Activated naive CD8-positive, alpha-beta T cell treated with anti-CD3 and anti-CD28 coated beads, Interleukin-2, amount 50 U/mL, for 24 hours (primary cell): Measurements from ENCODE around the gene HOXA9.

Source experiments
- ATAC-seq: fragments of 150-1000 bp; cut with Tn5 transposase; one replicate; pipeline ENCODE4 v1.10.0; 2021
- DNase-seq: peaks from one replicate; pipeline ENCODE4 v3.0.0; 2021
- H3K27ac Mint-ChIP-seq: one replicate; pipeline ENCODE4 v1.8.0; 2021; ENCODE audit warnings: mild to moderate bottlenecking, mixed read lengths
- H3K27me3 Mint-ChIP-seq: one replicate; pipeline ENCODE4 v1.8.0; 2021; ENCODE audit warnings: mixed read lengths
- H3K36me3 Mint-ChIP-seq: one replicate; pipeline ENCODE4 v1.8.0; 2021; ENCODE audit warnings: low read depth, mixed read lengths
- H3K4me1 Mint-ChIP-seq: one replicate; pipeline ENCODE4 v1.8.0; 2021; ENCODE audit warnings: mixed read lengths
- H3K4me3 Mint-ChIP-seq: one replicate; pipeline ENCODE4 v1.8.0; 2021; ENCODE audit warnings: mild to moderate bottlenecking, moderate library complexity, mixed read lengths
- H3K9me3 Mint-ChIP-seq: one replicate; pipeline ENCODE4 v1.8.0; 2021; ENCODE audit warnings: mixed read lengths

The HOXA9 gene

DNA sequence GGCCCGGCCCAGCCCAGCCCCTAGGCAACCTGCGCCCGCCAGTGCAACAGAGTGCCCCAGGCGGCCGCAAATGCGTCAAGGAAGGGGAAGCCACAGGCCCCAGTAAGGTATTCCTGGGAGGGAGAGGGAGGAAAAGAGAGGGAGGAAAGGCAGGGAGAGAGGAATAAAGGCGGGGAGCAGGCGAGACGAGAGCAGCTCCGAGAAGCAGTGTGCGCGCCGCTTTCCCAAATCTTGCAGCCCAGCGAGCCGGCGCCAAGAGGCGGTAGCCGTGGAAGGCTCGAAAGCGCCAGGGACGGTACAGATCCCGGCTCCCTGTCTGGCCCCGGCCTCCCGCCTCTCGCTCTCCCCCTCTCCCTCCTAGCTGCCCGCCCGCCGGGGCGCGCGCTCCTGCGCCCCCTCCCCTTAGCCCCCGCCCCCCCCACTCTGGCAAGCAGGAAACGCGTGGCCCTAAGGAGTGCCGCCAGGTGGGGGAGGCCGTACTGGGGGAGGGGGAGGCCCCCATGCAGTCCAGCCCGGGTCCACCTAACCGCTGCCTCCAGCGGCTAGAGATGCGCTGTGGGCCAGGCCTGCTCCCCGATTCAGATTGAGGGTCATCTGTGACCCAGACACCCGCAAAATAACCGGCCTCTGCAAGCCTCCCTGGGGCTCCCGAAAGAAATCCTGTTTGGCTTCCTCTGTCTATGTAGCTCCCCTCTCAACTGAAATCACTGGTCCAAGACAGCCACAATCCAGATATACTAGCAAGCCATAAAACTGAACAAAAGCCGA, 4.5 kb upstream of the HOXA9 start:
- DNase-seq (no peak), ATAC-seq (no peak)
- no peaks in the 10 kb centered on the region for H3K9me3 Mint-ChIP-seq
- peaks cover 24% of the 10 kb centered on the region for H3K4me1 Mint-ChIP-seq
- peak overlapping the region; percentile 14 for H3K4me3 Mint-ChIP-seq
- peaks cover 74% of the 10 kb centered on the region for H3K27me3 Mint-ChIP-seq
- no peak overlapping the region for H3K27ac Mint-ChIP-seq
- H3K36me3 Mint-ChIP-seq = no peaks in the 10 kb centered on the region

DNA sequence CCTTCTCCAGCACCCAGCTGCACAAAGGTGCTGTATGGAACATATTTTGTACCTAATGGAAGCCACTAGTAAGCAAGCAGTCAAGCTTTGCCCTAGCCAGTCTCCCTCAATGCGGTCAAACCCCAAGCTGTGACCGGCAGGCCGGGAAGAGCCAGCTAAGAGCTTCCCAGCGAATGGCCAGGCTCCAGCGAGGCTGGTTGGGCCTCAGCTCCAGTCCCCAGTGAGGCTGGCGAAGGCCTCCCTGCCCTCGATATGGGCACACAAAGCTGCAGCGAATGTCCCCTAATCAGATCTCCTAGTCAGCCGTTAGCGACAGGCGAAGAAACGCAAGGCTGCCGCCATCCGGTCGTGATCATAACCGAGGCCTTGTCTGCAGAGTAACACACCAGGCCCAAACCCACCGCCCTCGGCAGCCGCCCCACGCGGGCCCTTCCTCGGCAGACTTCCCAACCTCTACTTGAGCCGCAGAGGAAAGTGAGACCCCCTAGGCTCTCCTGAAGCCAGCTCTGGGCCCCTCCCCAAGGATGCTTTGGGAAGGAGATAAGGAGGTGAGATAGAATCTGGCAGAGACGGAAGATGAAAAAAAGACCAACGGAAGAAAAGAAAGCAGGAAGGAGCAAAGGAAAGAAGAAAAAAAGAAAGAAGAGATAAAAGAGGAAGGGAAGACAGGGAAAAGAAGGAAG, 3.1 kb upstream of the HOXA9 start:
- Mint-ChIP-seq H3K27me3 (peaks cover 81% of the 10 kb centered on the region), H3K4me1 (peaks cover 24% of the 10 kb centered on the region), H3K36me3 (no peaks in the 10 kb centered on the region), H3K27ac (peak overlapping the region; percentile 1), H3K9me3 (no peaks in the 10 kb centered on the region), H3K4me3 (peak overlapping the region; percentile 15)
- DNase-seq (no peak), ATAC-seq (no peak)

DNA sequence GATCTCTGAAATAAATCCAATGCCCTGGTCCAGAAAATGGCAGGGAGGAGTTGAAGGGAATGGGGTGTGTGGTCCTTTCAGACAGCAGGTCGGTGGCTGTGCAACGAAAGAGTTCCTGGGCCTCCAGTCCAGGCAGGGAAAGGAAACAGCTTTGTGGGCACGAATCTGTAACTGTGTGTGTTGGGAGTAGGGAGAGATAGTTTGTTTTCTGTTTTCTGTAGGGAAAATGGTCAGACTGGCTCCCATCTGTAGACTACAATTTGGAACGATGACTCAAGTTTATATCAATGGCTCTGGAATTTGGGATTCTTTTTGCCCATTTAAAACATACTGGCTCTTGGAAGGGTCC, 2.6 kb upstream of the HOXA9 start:
- peaks cover 24% of the 10 kb centered on the region for H3K4me1 Mint-ChIP-seq
- no peak overlapping the region for H3K4me3 Mint-ChIP-seq
- ATAC-seq = no peak
- no peaks in the 10 kb centered on the region for H3K36me3 Mint-ChIP-seq
- peaks cover 82% of the 10 kb centered on the region for H3K27me3 Mint-ChIP-seq
- no peaks in the 10 kb centered on the region for H3K9me3 Mint-ChIP-seq
- DNase-seq = no peak
- no peak overlapping the region for H3K27ac Mint-ChIP-seq

DNA sequence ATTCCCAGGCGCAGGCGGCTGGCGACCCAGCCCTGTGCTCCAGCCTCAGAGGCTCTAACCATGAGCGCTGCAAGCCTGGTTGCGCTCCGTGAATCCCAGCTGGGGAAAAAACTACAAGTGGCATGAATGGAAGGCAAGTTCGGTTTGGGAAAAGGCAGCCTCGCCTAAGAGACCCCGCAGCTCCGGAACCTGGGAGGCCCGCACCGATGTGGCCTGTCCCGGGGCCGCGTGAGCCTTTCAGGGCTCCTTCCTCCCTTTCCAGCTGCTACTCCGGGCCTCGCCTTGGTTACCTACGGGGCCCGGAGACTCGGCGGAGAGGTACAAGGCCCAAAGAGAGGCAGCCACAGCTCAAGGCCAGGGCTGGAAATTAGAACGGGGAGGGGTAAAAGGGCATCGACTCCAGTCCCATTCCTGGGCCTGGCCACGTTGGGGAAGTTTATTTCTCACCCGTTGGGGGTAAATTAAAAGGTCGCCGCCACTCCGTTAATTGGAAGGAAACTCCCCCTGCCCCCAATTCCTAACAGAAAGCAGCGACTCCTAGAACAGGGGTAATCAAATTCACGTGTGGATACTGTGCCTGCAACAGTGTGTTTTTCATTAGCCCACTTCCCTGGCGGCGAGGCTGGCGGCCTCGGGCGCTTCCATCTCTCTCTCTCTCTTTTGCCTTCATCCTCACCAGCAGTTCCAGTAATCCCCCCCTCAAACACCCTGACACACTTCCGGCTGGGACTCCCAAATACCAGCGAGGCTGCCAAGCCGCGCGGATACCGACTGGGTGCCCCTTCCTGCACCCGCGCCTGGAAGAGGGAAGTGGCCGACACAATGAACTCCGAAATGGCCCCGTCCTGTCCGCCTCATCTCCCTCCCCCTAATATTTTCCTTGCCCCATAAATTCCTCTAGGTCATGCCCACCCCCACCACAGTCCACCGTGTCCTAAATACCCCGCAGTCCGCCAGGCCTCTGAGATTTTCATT, 1.5 kb upstream of the HOXA9 start:
- DNase-seq (no peak), ATAC-seq (no peak)
- H3K4me3 Mint-ChIP-seq = peak overlapping the region; percentile 24
- H3K27ac Mint-ChIP-seq = peak overlapping the region; percentile 54
- no peaks in the 10 kb centered on the region for H3K36me3 Mint-ChIP-seq
- H3K9me3 Mint-ChIP-seq = no peaks in the 10 kb centered on the region
- peaks cover 85% of the 10 kb centered on the region for H3K27me3 Mint-ChIP-seq
- H3K4me1 Mint-ChIP-seq = peaks cover 18% of the 10 kb centered on the region

DNA sequence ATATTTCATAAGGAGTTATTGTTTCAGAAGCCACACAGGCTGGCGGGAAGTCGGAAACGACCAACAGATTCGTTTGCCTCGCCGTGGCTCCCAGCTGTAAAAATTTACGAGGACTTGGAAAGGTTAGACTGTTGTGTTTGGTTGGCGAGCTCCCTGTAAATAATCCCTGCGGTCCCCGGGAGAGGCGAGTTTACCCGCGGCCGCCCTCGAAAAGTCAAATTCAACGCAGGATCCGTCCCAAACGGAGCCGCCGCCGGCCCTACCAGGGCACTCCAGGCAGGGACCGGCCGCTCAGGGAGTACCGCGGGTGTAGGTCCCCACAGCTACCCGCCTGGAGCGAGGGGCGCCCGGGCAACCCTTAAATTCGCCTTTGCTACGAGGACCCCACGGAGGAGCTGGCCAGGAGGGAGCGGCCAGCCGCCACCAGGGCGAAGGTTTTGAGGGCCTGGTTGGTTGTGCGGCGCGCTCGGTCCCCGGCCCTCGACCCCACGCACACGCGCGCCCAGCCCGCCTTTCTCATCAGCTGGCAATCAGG, 726 bp upstream of the HOXA9 start:
- H3K4me3 Mint-ChIP-seq = peak overlapping the region; percentile 56

DNA sequence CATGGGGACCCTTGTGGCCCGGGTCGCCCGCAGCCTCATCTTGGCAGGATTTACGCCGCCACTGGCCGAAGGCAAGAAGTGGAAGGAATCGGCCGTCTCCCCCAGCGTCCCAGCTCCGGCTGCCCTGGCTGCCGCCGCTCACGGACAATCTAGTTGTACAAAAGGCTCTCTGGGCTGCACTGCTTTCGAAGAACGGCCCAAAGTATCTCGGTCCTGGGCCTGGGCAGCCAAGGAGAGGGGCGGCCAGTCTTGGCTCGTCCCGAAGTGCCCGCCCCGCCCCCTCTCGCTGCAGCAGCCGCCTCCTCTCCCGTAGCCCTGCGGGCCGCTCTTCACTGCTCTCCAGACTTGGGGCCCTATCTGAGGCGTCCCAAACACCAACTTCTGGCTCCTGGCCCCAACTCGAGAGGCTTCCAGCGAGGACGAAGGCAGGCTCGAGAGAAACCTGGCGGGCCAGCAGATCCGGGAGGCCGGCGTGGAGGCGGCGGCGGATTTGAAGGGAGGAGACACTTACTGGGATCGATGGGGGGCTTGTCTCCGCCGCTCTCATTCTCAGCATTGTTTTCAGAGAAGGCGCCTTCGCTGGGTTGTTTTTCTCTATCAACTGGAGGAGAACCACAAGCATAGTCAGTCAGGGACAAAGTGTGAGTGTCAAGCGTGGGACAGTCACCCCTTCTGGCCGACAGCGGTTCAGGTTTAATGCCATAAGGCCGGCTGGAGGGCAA, 809 bp downstream of the HOXA9 start:
- Mint-ChIP-seq H3K27ac (peak overlapping the region; percentile 14), H3K4me3 (peak overlapping the region; percentile 26), H3K36me3 (no peaks in the 10 kb centered on the region), H3K27me3 (peaks cover 80% of the 10 kb centered on the region), H3K4me1 (peaks cover 25% of the 10 kb centered on the region), H3K9me3 (no peaks in the 10 kb centered on the region)
- DNase-seq = no peak
- ATAC-seq = no peak

More for the DNA sequence above, 726 bp upstream of the HOXA9 start:
- H3K27me3 Mint-ChIP-seq = peaks cover 81% of the 10 kb centered on the region
- H3K27ac Mint-ChIP-seq = peak overlapping the region; percentile 68
- no peak for ATAC-seq
- no peaks in the 10 kb centered on the region for H3K9me3 Mint-ChIP-seq
- DNase-seq = no peak
- H3K4me1 Mint-ChIP-seq = peaks cover 20% of the 10 kb centered on the region
- H3K36me3 Mint-ChIP-seq = no peaks in the 10 kb centered on the region

DNA sequence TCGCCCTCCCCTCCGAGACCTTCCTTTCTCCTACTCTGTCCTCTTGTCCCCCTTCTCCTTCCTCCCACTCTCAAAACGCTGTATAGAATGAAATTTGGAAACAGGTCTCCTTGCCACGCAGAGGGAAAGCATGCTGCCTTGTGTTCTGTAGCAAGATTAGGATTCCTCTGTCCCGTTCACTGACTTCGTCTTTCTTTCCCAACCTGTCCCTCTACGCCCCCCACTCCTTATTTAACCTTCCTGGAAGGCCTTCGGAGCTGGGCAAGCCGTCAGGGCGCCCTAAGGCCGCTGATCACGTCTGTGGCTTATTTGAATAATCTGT, 1.3 kb downstream of the HOXA9 start:
- ATAC-seq (no peak), DNase-seq (no peak)
- Mint-ChIP-seq H3K4me1 (peaks cover 25% of the 10 kb centered on the region), H3K27ac (no peak overlapping the region), H3K4me3 (no peak overlapping the region), H3K27me3 (peaks cover 84% of the 10 kb centered on the region), H3K36me3 (no peaks in the 10 kb centered on the region), H3K9me3 (no peaks in the 10 kb centered on the region)

DNA sequence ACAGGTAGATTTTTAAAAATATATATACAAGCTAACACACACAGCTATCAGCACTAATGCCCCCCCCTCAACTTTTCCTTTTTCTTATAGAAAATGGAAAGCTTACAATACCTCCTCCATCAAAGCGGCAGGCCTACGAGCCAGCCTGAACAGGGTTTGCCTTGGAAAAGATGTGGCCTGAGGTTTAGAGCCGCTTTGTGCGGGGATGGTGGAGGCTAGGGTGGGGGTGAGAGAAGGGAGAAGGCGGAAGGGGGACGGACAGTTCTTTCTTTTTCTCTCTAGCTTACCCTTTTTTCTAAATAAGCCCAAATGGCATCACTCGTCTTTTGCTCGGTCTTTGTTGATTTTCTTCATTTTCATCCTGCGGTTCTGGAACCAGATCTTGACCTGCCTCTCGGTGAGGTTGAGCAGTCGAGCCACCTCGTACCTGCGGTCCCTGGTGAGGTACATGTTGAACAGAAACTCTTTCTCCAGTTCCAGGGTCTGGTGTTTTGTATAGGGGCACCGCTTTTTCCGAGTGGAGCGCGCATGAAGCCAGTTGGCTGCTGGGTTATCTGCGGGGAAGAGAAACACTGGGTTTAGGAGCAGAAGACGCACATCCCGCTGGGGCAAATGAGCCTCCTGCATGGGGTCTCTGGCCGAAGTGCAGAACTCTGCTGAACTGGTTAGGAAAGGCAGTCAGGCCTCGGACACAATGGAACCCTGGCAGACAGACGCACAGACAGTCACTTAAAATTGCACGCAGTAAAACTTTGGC, 1.9 kb downstream of the HOXA9 start:
- no peak for DNase-seq

DNA sequence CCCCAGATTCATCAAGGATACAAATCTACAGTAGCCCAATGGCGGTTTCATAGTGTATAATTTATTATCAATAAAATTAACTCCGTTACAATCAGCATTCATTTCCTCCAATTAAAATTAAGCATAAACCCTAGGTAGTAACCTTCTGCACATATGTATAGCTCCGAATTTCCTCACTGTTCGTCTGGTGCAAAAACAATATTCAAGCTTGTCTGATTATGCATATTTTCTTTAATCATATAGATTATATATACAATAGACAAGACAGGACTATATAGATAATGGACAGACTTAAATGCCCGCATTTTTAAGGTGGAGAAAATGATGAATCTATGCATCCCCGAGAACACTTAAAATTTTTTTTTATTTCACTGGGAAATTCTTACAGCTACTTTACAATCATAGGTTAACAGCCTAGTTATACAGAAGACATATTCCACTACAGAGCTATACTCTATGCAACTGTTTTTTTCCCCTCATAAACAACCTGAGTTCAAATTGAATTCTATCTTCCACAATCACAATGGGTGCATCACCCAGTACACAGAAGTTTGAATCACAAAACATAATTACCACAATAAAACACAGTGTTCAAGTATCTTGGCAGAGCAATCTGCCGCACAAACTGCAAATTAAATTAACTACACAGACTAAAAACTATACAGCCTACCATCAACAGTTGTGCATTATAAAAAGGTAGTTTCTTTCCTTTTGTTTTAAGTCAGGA, 2.6 kb downstream of the HOXA9 start:
- Mint-ChIP-seq H3K27me3 (peaks cover 84% of the 10 kb centered on the region), H3K9me3 (no peaks in the 10 kb centered on the region), H3K4me3 (no peak overlapping the region), H3K36me3 (no peaks in the 10 kb centered on the region), H3K4me1 (peaks cover 30% of the 10 kb centered on the region), H3K27ac (no peak overlapping the region)
- DNase-seq (no peak), ATAC-seq (no peak)

More for the DNA sequence above, 1.9 kb downstream of the HOXA9 start:
- Mint-ChIP-seq H3K9me3 (no peaks in the 10 kb centered on the region), H3K4me1 (peaks cover 23% of the 10 kb centered on the region), H3K27me3 (peaks cover 84% of the 10 kb centered on the region), H3K36me3 (no peaks in the 10 kb centered on the region), H3K27ac (no peak overlapping the region), H3K4me3 (no peak overlapping the region)
- no peak for ATAC-seq

DNA sequence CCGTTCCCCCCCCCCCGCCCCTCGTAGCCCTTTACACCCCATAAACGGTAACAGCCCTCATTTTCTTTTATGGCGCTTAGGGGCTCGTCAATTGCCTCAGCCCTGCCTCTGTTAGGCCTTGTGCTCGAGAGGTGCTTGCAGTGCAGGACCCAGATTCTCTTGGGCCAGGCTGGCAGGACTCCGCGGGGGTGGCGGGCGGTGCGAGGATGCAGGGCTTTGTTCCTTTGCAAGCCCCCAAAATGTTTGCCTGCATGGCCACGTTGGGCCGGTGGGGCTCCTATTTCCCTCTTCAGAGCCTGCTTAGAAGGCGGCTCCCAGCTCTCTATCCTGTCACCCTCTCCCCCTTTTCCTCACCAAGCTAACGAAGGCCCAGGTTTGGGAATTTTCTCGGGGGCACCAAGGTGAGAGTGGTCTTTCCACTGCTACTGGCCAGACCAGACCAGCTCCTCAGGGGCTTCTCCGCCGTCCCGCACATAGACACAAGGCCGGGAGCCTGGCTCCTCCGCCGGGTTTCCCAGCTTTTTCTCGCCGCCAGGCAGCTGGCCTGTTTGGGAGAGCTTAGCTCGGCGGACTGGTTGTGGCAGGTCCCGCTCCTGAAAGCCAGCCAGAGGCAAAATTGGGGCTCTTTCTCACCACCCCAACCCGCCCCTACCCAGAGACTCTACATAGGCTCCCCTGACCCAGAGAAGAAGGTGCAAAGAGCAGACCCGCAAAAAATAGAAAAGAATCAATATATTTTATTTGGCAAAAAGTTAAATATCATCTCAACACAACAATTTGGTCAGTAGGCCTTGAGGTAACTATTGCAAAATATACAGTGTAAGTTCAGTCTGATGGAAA, 3.4 kb downstream of the HOXA9 start:
- H3K27ac Mint-ChIP-seq = no peak overlapping the region
- H3K4me3 Mint-ChIP-seq = peak overlapping the region; percentile 2
- no peaks in the 10 kb centered on the region for H3K9me3 Mint-ChIP-seq
- no peaks in the 10 kb centered on the region for H3K36me3 Mint-ChIP-seq
- no peak for ATAC-seq
- peaks cover 84% of the 10 kb centered on the region for H3K27me3 Mint-ChIP-seq
- DNase-seq = no peak
- H3K4me1 Mint-ChIP-seq = peaks cover 34% of the 10 kb centered on the region

DNA sequence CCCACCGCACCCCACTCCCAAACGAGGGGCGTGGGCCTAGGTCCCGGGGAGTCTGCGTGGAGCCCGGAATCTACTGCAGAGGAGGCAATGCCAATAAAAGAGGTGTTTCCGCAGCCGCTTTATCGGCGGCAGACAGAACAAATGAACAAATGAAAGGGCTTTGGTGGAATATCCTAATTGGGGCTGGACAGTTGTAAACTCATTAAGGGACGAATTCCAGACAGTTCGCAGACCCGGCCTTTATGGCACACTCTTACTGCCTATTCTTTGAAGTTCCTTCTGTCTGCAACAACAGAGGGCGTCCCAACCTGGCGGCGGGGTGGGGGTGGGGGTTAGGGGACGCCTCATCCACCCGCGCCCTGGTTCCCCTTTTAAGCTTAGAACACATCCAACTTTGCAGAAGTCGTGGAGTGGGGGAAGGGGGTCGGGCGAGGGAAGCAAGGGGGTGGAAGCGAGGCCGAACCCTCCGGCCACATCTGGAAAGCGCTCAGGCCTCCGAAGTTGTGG, 4.1 kb downstream of the HOXA9 start:
- no peaks in the 10 kb centered on the region for H3K36me3 Mint-ChIP-seq
- peaks cover 82% of the 10 kb centered on the region for H3K27me3 Mint-ChIP-seq
- no peaks in the 10 kb centered on the region for H3K9me3 Mint-ChIP-seq
- DNase-seq (no peak), ATAC-seq (no peak)
- H3K4me3 Mint-ChIP-seq = peak overlapping the region; percentile 61
- H3K4me1 Mint-ChIP-seq = peaks cover 38% of the 10 kb centered on the region
- H3K27ac Mint-ChIP-seq = no peak overlapping the region

DNA sequence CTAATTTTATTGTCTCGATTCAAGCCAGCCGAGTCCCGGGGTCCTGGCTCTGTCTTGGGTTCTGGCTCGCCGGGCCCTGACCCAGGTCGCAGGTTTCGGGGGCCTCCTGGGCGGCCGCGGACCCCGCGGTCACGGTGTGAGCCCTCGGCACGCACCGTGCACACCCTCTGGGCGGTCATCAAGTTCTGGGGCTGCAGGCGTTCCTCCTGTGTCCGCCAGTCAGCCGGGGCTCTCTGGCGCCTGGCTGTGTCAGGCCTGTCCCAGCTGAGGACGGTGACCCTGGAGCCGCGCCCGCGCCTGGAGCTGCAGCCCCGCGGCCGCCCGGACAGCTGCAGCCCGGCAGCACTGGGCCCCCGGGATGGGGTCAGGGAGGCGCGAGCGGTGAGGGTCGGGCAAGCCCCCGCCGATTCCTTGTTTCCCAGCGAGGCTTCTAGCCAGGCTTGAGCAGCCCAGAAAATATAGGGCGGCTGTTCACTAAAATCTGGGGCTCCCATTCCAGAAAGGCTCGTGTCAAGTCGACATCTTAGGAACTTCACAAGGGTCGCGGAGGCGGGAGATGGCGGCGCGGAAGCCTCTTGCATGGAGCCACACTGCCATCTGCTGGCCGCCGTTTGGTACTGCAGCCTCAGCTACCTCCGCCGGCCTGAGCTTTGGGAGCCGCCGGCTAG, 4.7 kb downstream of the HOXA9 start:
- H3K9me3 Mint-ChIP-seq = no peaks in the 10 kb centered on the region
- H3K36me3 Mint-ChIP-seq = no peaks in the 10 kb centered on the region
- ATAC-seq (peak; percentile 60), DNase-seq (peak; percentile 90)
- no peak overlapping the region for H3K27ac Mint-ChIP-seq
- peaks cover 36% of the 10 kb centered on the region for H3K4me1 Mint-ChIP-seq
- H3K27me3 Mint-ChIP-seq = peaks cover 83% of the 10 kb centered on the region
- peak overlapping the region; percentile 61 for H3K4me3 Mint-ChIP-seq
